K562 (cell line): ENCODE results near the gene STK11. TPM values are rescaled to one million over a fixed set of nuclear protein-coding genes. Genes with fewer than 3 reads are reported as not detected.

Source experiments
- BDP1 ChIP-seq: IDR thresholded peaks from 3 replicates; pipeline ENCODE4 v1.6.1; 2011; ENCODE audit not compliant: insufficient read length, insufficient read depth
- CBFA2T3 ChIP-seq: fragments of 450-650 bp; IDR thresholded peaks from 2 replicates; pipeline ENCODE4 v1.6.1; 2017
- CBX8 ChIP-seq: fragments of 200-600 bp; sonication (generic); IDR thresholded peaks from 2 replicates; pipeline ENCODE4 v1.6.1; 2012; ENCODE audit warnings: borderline replicate concordance, mixed run types, low read depth, mild to moderate bottlenecking, moderate library complexity, mixed read lengths, low read length, control low read depth, inconsistent platforms; ENCODE audit not compliant: poor library complexity, severe bottlenecking; ENCODE audit errors: extremely low read depth
- CREB5 ChIP-seq: fragments of 250-450 bp; sonication (Bioruptor Pico); IDR thresholded peaks from 2 replicates; pipeline ENCODE4 v1.5.0; 2020; ENCODE audit warnings: mild to moderate bottlenecking
- ETV5 ChIP-seq: sonication (generic); formaldehyde crosslinking; IDR thresholded peaks from 2 replicates; pipeline ENCODE4 v1.4.0; 2020; ENCODE audit warnings: low read depth, mild to moderate bottlenecking, missing genetic modification reagents
- ETV6 ChIP-seq, 3 experiments: fragments of 150-350 bp in 1 of 3; sonication (generic) in 1 of 3; formaldehyde crosslinking in 1 of 3; IDR thresholded peaks; 2 replicates each; pipeline versions ENCODE4 v1.6.1 to v1.8.0; 2014 to 2022; ENCODE audit warnings: borderline replicate concordance in 2 of 3, low read depth in 2 of 3, antibody characterized with exemption in 1 of 3, low read length in 1 of 3, mild to moderate bottlenecking in 1 of 3, missing genetic modification reagents in 1 of 3
- SMAD2 ChIP-seq: fragments of 150-350 bp; IDR thresholded peaks from 2 replicates; pipeline ENCODE4 v1.6.1; 2014; ENCODE audit warnings: low read depth, mild to moderate bottlenecking, low read length
- TEAD4 ChIP-seq, 2 experiments: sonication (generic) in 1 of 2; formaldehyde crosslinking in 1 of 2; IDR thresholded peaks; 2 replicates each; pipeline versions ENCODE4 v1.6.1 to v1.8.0; 2012 to 2022; ENCODE audit warnings: borderline replicate concordance in 1 of 2, inconsistent platforms in 1 of 2, low read length in 1 of 2, mild to moderate bottlenecking in 1 of 2, missing genetic modification reagents in 1 of 2
- polyA plus RNA-seq, 8 experiments: library from polyadenylated mRNA; depleted of rRNA in 4 of 8; stranded (reverse) in 5 of 8; unstranded in 3 of 8; fragments of >200 nt; fragmentation: Nextera tagmentation in 2 of 8; fragmentation: Illumina TruSeq in 1 of 8; extraction: Ambion mirVana in 2 of 8; extraction: Trizol in 1 of 8; gene quantifications; 2 replicates each; pipeline versions ENCODE4 v1.2.1 to v1.2.3, GENCODE V29; 2011 to 2014; ENCODE audit warnings: inconsistent platforms in 1 of 8, missing spikeins in 1 of 8
- total RNA-seq, 7 experiments: library from RNA; depleted of rRNA in 6 of 7; stranded (reverse); fragments of >200 nt in 6 of 7; fragmentation: Illumina TruSeq in 2 of 7; extraction: Trizol in 2 of 7; gene quantifications; 2 replicates each; pipeline versions ENCODE4 v1.2.1 to v1.2.3, GENCODE V29; 2011 to 2021; ENCODE audit warnings: low replicate concordance in 1 of 7
- TF ChIP-seq, protein P1 (sequence below), 2 experiments: fragments of 200-800 bp in 1 of 2; sonication (Bioruptor generic) in 1 of 2; sonication (generic) in 1 of 2; formaldehyde crosslinking in 1 of 2; IDR thresholded peaks in 1 of 2; conservative IDR thresholded peaks in 1 of 2; 2 replicates each; pipeline versions ENCODE4 v1.5.0 to v1.6.1; 2016 to 2020; ENCODE audit warnings: missing compliant biosample characterization in 1 of 2, missing genetic modification characterization in 1 of 2, missing genetic modification reagents in 1 of 2
- TF ChIP-seq, protein P2 (sequence below): fragments of 200-800 bp; sonication (Bioruptor generic); IDR thresholded peaks from 2 replicates; pipeline ENCODE4 v1.6.1; 2017; ENCODE audit warnings: missing genetic modification characterization, missing compliant biosample characterization
- TF ChIP-seq, protein P3 (sequence below): fragments of 250-450 bp; sonication (Bioruptor Pico); IDR thresholded peaks from 2 replicates; pipeline ENCODE4 v1.5.0; 2021; ENCODE audit warnings: mild to moderate bottlenecking, borderline replicate concordance
- TF ChIP-seq, protein P4 (sequence below): fragments of 250-450 bp; sonication (Bioruptor Pico); IDR thresholded peaks from 2 replicates; pipeline ENCODE4 v1.5.0; 2021; ENCODE audit warnings: mild to moderate bottlenecking, moderate library complexity

Gene STK11
- total and polyA plus RNA-seq, 9 of the 15 experiments (the other 6 are each of a cell fraction or from before 2014, with no cell fraction given) = 0.15 to 96.5 (median 31.7) TPM

DNA sequence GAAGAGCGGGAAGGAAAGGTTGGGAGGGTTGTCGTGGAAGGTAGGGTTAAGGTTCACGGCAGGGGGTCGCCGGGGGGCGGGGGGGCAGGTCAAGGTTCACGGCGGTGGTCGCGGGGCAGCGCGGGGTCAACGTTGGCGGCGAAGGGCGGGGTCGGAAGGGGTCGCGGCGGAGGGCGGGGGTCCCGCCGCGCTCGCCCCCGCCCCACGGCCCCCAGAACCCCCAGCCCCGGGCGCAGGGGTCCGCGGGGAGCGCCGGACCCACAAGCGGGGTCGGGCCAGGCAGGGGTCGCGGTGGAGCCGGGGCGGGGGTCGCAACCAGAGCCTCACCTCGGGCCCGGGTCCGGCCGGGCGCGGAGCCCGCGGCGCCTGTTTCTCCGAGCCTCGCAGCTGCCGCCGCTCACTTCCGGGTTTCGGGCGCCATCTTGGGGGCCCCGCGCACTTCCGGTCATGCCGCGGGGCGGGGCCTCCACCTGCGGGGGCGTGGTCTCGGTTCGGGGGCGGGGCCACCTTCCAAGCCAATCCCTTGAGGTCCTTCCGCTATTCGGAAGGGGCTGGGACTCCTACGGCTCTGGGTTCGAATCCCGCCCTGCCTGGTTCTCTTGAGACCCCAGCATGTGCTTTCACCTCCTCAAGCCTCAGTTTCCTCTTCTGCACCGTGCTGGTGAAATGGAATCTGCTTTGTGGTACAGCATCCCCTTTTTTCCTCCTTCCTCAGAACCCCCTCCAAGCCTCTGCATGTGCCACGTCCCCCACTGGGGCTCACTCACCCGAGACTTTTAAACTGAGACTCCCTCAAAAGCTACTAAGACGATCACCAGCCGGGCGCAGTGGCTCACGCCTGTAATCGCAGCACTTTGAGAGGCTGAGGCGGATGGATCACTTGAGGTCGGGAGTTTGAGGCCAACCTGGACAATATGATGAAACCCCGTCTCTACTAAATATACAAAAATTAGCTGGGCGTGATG is 31.5 kb upstream of the STK11 start, which contains the start of gene SBNO2 (continued):
- no peak for TF ChIP-seq CREB5 (CRISPR knock-in tag)
- TF ChIP-seq TEAD4 (IDR thresholded peaks at IDR 0.05; ENCODE audit: low read length) = no peak
- TF ChIP-seq TEAD4 (CRISPR knock-in tag; IDR thresholded peaks at IDR 0.05; ENCODE audit: borderline replicate concordance) = no peak
- no peak for TF ChIP-seq SMAD2
- TF ChIP-seq, protein P1, sequence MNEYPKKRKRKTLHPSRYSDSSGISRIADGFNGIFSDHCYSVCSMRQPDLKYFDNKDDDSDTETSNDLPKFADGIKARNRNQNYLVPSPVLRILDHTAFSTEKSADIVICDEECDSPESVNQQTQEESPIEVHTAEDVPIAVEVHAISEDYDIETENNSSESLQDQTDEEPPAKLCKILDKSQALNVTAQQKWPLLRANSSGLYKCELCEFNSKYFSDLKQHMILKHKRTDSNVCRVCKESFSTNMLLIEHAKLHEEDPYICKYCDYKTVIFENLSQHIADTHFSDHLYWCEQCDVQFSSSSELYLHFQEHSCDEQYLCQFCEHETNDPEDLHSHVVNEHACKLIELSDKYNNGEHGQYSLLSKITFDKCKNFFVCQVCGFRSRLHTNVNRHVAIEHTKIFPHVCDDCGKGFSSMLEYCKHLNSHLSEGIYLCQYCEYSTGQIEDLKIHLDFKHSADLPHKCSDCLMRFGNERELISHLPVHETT (CRISPR knock-in tag; conservative IDR thresholded peaks at IDR 0.05 in 1 of 2, IDR thresholded peaks at IDR 0.05 in 1 of 2) = 0 out of 4 replicates have a peak, but pooled peaks of 1 of the 2 experiments have one; percentile 19
- TF ChIP-seq, protein P2, sequence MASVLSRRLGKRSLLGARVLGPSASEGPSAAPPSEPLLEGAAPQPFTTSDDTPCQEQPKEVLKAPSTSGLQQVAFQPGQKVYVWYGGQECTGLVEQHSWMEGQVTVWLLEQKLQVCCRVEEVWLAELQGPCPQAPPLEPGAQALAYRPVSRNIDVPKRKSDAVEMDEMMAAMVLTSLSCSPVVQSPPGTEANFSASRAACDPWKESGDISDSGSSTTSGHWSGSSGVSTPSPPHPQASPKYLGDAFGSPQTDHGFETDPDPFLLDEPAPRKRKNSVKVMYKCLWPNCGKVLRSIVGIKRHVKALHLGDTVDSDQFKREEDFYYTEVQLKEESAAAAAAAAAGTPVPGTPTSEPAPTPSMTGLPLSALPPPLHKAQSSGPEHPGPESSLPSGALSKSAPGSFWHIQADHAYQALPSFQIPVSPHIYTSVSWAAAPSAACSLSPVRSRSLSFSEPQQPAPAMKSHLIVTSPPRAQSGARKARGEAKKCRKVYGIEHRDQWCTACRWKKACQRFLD (CRISPR knock-in tag) = no peak
- TF ChIP-seq, protein P3, sequence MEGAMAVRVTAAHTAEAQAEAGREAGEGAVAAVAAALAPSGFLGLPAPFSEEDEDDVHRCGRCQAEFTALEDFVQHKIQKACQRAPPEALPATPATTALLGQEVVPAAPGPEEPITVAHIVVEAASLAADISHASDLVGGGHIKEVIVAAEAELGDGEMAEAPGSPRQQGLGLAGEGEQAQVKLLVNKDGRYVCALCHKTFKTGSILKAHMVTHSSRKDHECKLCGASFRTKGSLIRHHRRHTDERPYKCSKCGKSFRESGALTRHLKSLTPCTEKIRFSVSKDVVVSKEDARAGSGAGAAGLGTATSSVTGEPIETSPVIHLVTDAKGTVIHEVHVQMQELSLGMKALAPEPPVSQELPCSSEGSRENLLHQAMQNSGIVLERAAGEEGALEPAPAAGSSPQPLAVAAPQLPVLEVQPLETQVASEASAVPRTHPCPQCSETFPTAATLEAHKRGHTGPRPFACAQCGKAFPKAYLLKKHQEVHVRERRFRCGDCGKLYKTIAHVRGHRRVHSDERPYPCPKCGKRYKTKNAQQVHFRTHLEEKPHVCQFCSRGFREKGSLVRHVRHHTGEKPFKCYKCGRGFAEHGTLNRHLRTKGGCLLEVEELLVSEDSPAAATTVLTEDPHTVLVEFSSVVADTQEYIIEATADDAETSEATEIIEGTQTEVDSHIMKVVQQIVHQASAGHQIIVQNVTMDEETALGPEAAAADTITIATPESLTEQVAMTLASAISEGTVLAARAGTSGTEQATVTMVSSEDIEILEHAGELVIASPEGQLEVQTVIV = no peak
- TF ChIP-seq ETV6 (IDR thresholded peaks at IDR 0.05; ENCODE audit: borderline replicate concordance in 1 of 2, low read depth in 2 of 2, low read length in 1 of 2) = no peak
- TF ChIP-seq ETV6 (CRISPR knock-in tag; IDR thresholded peaks at IDR 0.05; ENCODE audit: borderline replicate concordance) = no peak
- TF ChIP-seq CBFA2T3 = no peak
- TF ChIP-seq BDP1 = no peak
- peak; percentile 96 for TF ChIP-seq ETV5 (CRISPR knock-in tag)
- TF ChIP-seq, protein P4, sequence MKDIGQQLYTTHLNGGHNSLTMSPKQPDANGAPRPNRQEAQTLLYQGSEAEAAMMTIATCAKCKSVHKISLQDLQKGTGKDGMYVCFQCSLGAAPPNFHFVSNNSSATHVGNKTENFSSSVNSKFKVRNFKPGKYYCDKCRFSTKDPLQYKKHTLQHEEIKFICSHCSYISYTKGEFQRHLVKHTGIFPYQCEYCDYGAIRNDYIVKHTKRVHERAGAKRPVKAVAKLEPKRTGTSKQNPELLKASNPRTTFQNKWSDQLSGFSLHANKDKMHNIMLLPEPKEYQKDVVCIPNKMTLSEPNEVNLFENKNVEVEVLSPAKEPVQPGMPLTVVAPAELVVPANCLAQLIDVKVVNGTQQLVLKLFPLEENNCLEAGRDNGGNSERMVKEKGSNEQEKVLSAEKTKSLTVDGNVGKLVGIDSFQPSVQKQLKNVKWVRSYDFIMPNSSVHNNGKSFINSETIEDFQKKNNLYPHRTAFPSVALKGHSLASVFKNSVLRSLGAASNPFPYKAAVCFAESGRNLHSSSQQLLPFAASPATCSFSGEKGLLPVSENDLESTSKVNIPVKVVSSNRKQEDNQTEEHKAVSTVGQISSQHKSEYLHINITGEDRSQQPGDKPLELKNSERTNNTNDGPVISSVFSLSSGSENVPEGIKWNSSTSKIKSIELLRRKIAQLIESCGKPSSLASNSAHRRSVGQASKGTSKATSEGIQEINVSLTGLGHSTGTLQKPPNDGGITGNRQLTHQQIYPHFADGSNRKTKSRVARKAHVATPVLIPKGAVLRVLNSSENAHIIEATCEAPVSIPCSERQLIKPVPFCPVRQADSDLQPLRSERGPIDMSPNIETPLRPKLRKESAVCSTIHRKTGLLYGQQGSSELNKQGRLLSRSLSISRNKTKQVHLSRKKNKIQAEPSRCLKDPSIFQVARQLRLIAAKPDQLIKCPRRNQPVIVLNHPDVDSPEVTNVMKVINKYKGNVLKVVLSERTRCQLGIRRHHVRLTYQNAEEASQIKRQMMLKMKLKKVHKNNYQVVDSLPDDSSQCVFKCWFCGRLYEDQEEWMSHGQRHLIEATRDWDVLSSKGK (CRISPR knock-in tag) = no peak
- no peak for TF ChIP-seq CBX8
